GM12865 (cell line): ENCODE results near the gene NF1.

Experiments
- DNase-seq: peaks from one replicate; pipeline ENCODE4 v3.0.0; 2010; ENCODE audit warnings: low read depth
- H3K4me3 ChIP-seq: 2 replicates; pipeline ENCODE4 v1.5.1; 2011; ENCODE audit warnings: mild to moderate bottlenecking, low read depth, low read length, control low read depth
- CTCF ChIP-seq: IDR thresholded peaks from 2 replicates; pipeline ENCODE4 v1.5.1; 2011; ENCODE audit warnings: low read length, control low read depth, low read depth, inconsistent platforms; ENCODE audit not compliant: insufficient read depth; ENCODE audit errors: missing control alignments

The NF1 gene

DNA sequence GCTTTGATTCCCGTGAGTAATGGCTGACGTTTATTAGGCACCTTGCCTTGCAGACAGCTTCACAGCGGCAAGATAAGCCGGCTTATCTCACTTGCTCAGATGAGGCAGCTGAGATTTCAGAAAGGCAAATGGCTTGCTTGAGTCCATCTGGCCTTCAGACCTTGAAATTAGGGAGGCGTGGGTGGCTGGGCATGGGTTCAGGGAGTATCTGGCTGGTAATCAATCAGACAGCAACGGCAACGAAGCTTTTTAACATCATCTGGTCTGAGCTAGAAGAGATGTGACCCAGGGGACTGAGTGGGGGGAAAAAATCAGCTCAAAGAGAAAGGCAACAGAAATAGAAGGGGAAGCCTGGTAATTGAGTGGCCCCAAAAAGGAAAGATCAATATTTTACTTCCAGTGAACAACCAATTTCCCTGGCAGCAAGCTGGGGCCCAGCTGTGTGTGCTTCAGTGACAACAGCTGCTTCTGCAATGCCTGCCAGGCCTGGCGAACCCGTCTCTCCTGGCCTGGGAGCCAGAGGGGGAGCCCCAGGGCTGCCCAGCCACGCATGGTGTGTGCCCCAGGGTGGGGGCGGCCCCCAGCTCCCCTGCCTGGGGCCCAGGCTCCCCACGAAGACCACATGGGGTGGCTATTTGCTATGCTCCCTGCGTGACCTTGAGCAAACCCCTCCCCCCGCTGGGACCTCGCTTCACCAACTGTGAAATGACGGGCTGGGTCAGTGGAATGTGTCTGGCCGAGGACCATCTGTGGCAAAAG lies 330.7 kb downstream of the NF1 start:
- no peak for DNase-seq
- TF ChIP-seq CTCF: no peak
- H3K4me3 ChIP-seq: no peak overlapping the region
